Liver (tissue), 2 donors: ENCODE data around the gene RADIL.

Experiments
- YY1 ChIP-seq: IDR thresholded peaks from 2 replicates; pipeline ENCODE4 v1.6.1; 2016; ENCODE audit warnings: antibody characterized with exemption, mild to moderate bottlenecking
- TF ChIP-seq, protein P1 (sequence below): fragments of 150-350 bp; IDR thresholded peaks from 2 replicates; pipeline ENCODE4 v1.5.1; 2017; ENCODE audit warnings: improper control_type of control experiment, low read depth, low read length; ENCODE audit not compliant: missing input control
- donor health status: healthy.

DNA sequence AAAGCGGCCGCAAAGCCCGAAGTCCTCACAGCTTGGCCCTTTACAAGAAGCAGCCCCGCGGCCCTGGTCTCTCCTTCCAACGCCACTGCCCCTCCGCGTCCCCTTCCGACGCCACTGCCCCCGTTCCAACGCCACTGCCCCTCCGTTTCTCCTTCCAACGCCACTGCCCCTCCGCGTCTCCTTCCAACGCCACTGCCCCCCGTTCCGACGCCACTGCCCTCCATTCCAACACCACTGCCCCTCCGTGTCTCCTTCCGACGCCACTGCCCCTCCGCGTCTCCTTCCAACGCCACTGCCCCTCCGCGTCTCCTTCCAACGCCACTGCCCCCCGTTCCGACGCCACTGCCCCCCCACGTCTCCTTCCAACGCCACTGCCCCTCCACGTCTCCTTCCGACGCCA is 75.0 kb downstream of the RADIL start:
- TF ChIP-seq, protein P1, sequence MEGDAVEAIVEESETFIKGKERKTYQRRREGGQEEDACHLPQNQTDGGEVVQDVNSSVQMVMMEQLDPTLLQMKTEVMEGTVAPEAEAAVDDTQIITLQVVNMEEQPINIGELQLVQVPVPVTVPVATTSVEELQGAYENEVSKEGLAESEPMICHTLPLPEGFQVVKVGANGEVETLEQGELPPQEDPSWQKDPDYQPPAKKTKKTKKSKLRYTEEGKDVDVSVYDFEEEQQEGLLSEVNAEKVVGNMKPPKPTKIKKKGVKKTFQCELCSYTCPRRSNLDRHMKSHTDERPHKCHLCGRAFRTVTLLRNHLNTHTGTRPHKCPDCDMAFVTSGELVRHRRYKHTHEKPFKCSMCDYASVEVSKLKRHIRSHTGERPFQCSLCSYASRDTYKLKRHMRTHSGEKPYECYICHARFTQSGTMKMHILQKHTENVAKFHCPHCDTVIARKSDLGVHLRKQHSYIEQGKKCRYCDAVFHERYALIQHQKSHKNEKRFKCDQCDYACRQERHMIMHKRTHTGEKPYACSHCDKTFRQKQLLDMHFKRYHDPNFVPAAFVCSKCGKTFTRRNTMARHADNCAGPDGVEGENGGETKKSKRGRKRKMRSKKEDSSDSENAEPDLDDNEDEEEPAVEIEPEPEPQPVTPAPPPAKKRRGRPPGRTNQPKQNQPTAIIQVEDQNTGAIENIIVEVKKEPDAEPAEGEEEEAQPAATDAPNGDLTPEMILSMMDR, result no peak
- no peak for TF ChIP-seq YY1
